HEK293 (cell line): ENCODE measurements around the gene CHN1.

Experiments
- CTCF ChIA-PET: fragments of 350-600 bp; formaldehyde crosslinking; extraction: SDS; loops from one replicate; lab custom pipeline; 2021; ENCODE audit warnings: antibody characterized with exemption; lab: Yijun Ruan, JAX
- POLR2A ChIA-PET: fragments of 300-600 bp; formaldehyde crosslinking; extraction: SDS; loops from one replicate; lab custom pipeline; 2020; ENCODE audit warnings: antibody characterized with exemption, inconsistent platforms; lab: Yijun Ruan, JAX
- H3K27ac ChIP-seq: fragments of 200-500 bp; sonication (Bioruptor generic); 2 replicates; pipeline ENCODE4 v1.5.1; 2014; ENCODE audit warnings: low read depth, low read length, control low read depth, inconsistent platforms; ENCODE audit errors: extremely low read depth
- H3K36me3 ChIP-seq, 2 experiments: fragments of 200-500 bp in 1 of 2; sonication (Bioruptor generic) in 1 of 2; 1 replicate in 1 of 2; 2 replicates in 1 of 2; pipeline ENCODE4 v1.5.1; 2014 to 2017; ENCODE audit warnings: inconsistent platforms in 2 of 2, low read length in 2 of 2; ENCODE audit not compliant: control insufficient read depth in 2 of 2, insufficient read depth in 1 of 2
- H3K4me1 ChIP-seq: fragments of 200-500 bp; sonication (Bioruptor generic); 2 replicates; pipeline ENCODE4 v1.5.1; 2014; ENCODE audit warnings: mild to moderate bottlenecking, low read length, inconsistent platforms; ENCODE audit not compliant: control insufficient read depth, insufficient read depth
- H3K4me3 ChIP-seq: 2 replicates; pipeline ENCODE4 v1.5.1; 2011; ENCODE audit warnings: low read depth, mild to moderate bottlenecking, control low read depth, low read length, moderate library complexity
- H3K9me3 ChIP-seq: fragments of 200-500 bp; sonication (Bioruptor generic); 2 replicates; pipeline ENCODE4 v1.5.1; 2014; ENCODE audit warnings: low read depth, low read length, inconsistent platforms; ENCODE audit not compliant: control insufficient read depth, insufficient read depth
- MEIS1 ChIP-seq: sonication (generic); formaldehyde crosslinking; IDR thresholded peaks from 2 replicates; pipeline ENCODE4 v1.8.1; 2022; ENCODE audit warnings: missing genetic modification reagents, mild to moderate bottlenecking, borderline replicate concordance
- PRDM10 ChIP-seq: fragments of 450-650 bp; formaldehyde crosslinking; IDR thresholded peaks from 2 replicates; pipeline ENCODE4 v1.5.1; 2016; ENCODE audit warnings: missing biosample characterization, missing genetic modification characterization
- SCRT2 ChIP-seq: fragments of 450-650 bp; formaldehyde crosslinking; IDR thresholded peaks from 2 replicates; pipeline ENCODE4 v1.5.1; 2016; ENCODE audit warnings: missing biosample characterization, missing genetic modification characterization
- TCF7L2 ChIP-seq: IDR thresholded peaks from 2 replicates; pipeline ENCODE4 v1.6.1; 2011; ENCODE audit warnings: low read depth, mild to moderate bottlenecking, inconsistent platforms, low read length, moderate library complexity, borderline replicate concordance
- ZBTB17 ChIP-seq: fragments of 450-650 bp; formaldehyde crosslinking; IDR thresholded peaks from 2 replicates; pipeline ENCODE4 v1.5.1; 2016; ENCODE audit warnings: missing biosample characterization, missing genetic modification characterization
- ZBTB44 ChIP-seq: fragments of 450-650 bp; IDR thresholded peaks from 2 replicates; pipeline ENCODE4 v1.5.1; 2018; ENCODE audit warnings: missing biosample characterization, mild to moderate bottlenecking, missing genetic modification characterization
- ZNF146 ChIP-seq: fragments of 450-650 bp; formaldehyde crosslinking; IDR thresholded peaks from 2 replicates; pipeline ENCODE4 v1.5.1; 2016; ENCODE audit warnings: missing biosample characterization, missing genetic modification characterization
- ZNF16 ChIP-seq: fragments of 450-650 bp; formaldehyde crosslinking; IDR thresholded peaks from 2 replicates; pipeline ENCODE4 v1.5.1; 2016; ENCODE audit warnings: low read depth, missing biosample characterization, missing genetic modification characterization
- ZNF169 ChIP-seq: fragments of 450-650 bp; formaldehyde crosslinking; IDR thresholded peaks from 2 replicates; pipeline ENCODE4 v1.5.1; 2016; ENCODE audit warnings: missing biosample characterization, missing genetic modification characterization
- ZNF18 ChIP-seq: fragments of 450-650 bp; formaldehyde crosslinking; IDR thresholded peaks from 2 replicates; pipeline ENCODE4 v1.5.1; 2016; ENCODE audit warnings: missing biosample characterization, missing genetic modification characterization
- ZNF404 ChIP-seq: fragments of 450-650 bp; formaldehyde crosslinking; IDR thresholded peaks from 2 replicates; pipeline ENCODE4 v1.5.1; 2017; ENCODE audit warnings: missing biosample characterization, missing genetic modification characterization
- ZNF426 ChIP-seq: fragments of 450-650 bp; formaldehyde crosslinking; IDR thresholded peaks from 2 replicates; pipeline ENCODE4 v1.5.1; 2017; ENCODE audit warnings: missing biosample characterization, missing genetic modification characterization, mild to moderate bottlenecking, inconsistent platforms, moderate library complexity
- ZNF48 ChIP-seq: fragments of 450-650 bp; formaldehyde crosslinking; IDR thresholded peaks from 2 replicates; pipeline ENCODE4 v1.5.1; 2016; ENCODE audit warnings: missing biosample characterization, missing genetic modification characterization
- ZNF510 ChIP-seq: fragments of 450-650 bp; formaldehyde crosslinking; IDR thresholded peaks from 2 replicates; pipeline ENCODE4 v1.5.1; 2018; ENCODE audit warnings: mild to moderate bottlenecking, missing genetic modification characterization, missing biosample characterization; ENCODE audit not compliant: insufficient replicate concordance
- ZNF549 ChIP-seq: fragments of 450-650 bp; IDR thresholded peaks from 2 replicates; pipeline ENCODE4 v1.5.1; 2018; ENCODE audit warnings: missing biosample characterization, missing genetic modification characterization, mild to moderate bottlenecking, inconsistent platforms, moderate library complexity
- ZNF555 ChIP-seq: fragments of 450-650 bp; formaldehyde crosslinking; conservative IDR thresholded peaks from 2 replicates; pipeline ENCODE4 v1.5.1; 2017; ENCODE audit warnings: missing biosample characterization, mild to moderate bottlenecking, missing genetic modification characterization, inconsistent platforms
- ZNF701 ChIP-seq: fragments of 450-650 bp; formaldehyde crosslinking; IDR thresholded peaks from 2 replicates; pipeline ENCODE4 v1.5.1; 2016; ENCODE audit warnings: missing biosample characterization, missing genetic modification characterization

CHN1 gene

GRCh38 chr2:174781298-174781697 is 223.9 kb downstream of the CHN1 start:
- Histone ChIP-seq H3K27ac (no peak overlapping the region), H3K36me3 (no peaks in the 10 kb centered on the region), H3K4me3 (no peak overlapping the region), H3K9me3 (no peaks in the 10 kb centered on the region), H3K4me1 (no peaks in the 10 kb centered on the region)
- ChIA-PET POLR2A (no interaction called here), CTCF (interaction anchor here (1.1 to 1.2 kb wide), 2 partner anchors 10 to 203 kb away, joined by 3 to 4 read pairs; no protein-coding TSS in a partner anchor)
- TF ChIP-seq MEIS1 (CRISPR knock-in tag) (no peak), TCF7L2 (no peak), ZBTB44 (tag by site-specific recombination) (no peak)
- TF ChIP-seq, all 188 proteins: peak for 0

- Histone ChIP-seq H3K4me3 (no peak overlapping the region), H3K36me3 (no peaks in the 10 kb centered on the region), H3K27ac (no peak overlapping the region), H3K4me1 (no peaks in the 10 kb centered on the region), H3K9me3 (no peaks in the 10 kb centered on the region)
- ChIA-PET CTCF (interaction anchor here (1.1 to 1.2 kb wide), 2 partner anchors 10 to 203 kb away, joined by 3 to 4 read pairs; no protein-coding TSS in a partner anchor), POLR2A (no interaction called here)
- TF ChIP-seq SCRT2 (tag by site-specific recombination) (no peak), ZBTB17 (tag by site-specific recombination) (no peak), ZNF510 (tag by site-specific recombination) (no peak), ZNF146 (tag by site-specific recombination) (no peak), ZNF426 (tag by site-specific recombination) (no peak), ZNF18 (tag by site-specific recombination) (no peak), PRDM10 (no peak), ZNF48 (tag by site-specific recombination) (no peak), ZNF404 (tag by site-specific recombination) (no peak), ZNF169 (tag by site-specific recombination) (no peak)
Observed at GRCh38 chr2:174780856-174781255, 224.3 kb downstream of the CHN1 start.

GRCh38 chr2:174780191-174780840 is 224.9 kb downstream of the CHN1 start:
- no peak overlapping the region for H3K27ac ChIP-seq
- CTCF ChIA-PET: interaction anchor here (1.1 to 1.2 kb wide), 2 partner anchors 9 to 204 kb away, joined by 3 to 4 read pairs; no protein-coding TSS in a partner anchor
- no peaks in the 10 kb centered on the region for H3K9me3 ChIP-seq
- H3K4me1 ChIP-seq: no peaks in the 10 kb centered on the region
- H3K36me3 ChIP-seq: no peaks in the 10 kb centered on the region
- TF ChIP-seq ZNF549 (tag by site-specific recombination) (no peak), ZNF701 (no peak), ZNF555 (tag by site-specific recombination) (no peak), ZNF16 (tag by site-specific recombination) (no peak), ZNF426 (tag by site-specific recombination) (no peak)
- H3K4me3 ChIP-seq: no peak overlapping the region
- POLR2A ChIA-PET: no interaction called here
